Heart right ventricle (tissue), 16 donors: ENCODE measurements around the gene FA2H. TPM values are rescaled to one million over a fixed set of nuclear protein-coding genes. Genes with fewer than 3 reads are reported as not detected.
"Not testable (repeated sequence)": the region's sequence is repeated elsewhere in the genome, so short reads cannot be mapped to it uniquely, and the experiment has no call there.

Experiments
- ATAC-seq, 8 donors: fragments of 200-7000 bp; cut with Tn5 transposase; one replicate each; pipeline ENCODE4 v1.9.1; 2020; ENCODE audit warnings: mild to moderate bottlenecking in 8 of 8, moderate library complexity in 8 of 8, moderate number of reproducible peaks in 1 of 8
- DNase-seq, 2 donors: peaks; one replicate each; pipeline ENCODE4 v3.0.0-alpha.2; 2020
- H3K27ac ChIP-seq, 10 donors: fragments of 200-600 bp; sonication (generic) in 2 of 10; one replicate each; pipeline versions ENCODE4 v1.5.0 to v1.8.0; 2020 to 2022; ENCODE audit warnings: mild to moderate bottlenecking in 3 of 10
- H3K27me3 ChIP-seq, 7 donors: fragments of 200-600 bp; one replicate each; pipeline ENCODE4 v1.8.0; 2021 to 2022; ENCODE audit warnings: mild to moderate bottlenecking in 2 of 7
- H3K36me3 ChIP-seq, 9 donors: fragments of 200-600 bp; sonication (generic) in 1 of 9; one replicate each; pipeline versions ENCODE4 v1.5.0 to v1.8.0; 2020 to 2022; ENCODE audit warnings: mild to moderate bottlenecking in 2 of 9
- H3K4me1 ChIP-seq, 9 donors: fragments of 200-600 bp; sonication (generic) in 1 of 9; one replicate each; pipeline versions ENCODE4 v1.5.0 to v1.8.0; 2020 to 2022; ENCODE audit warnings: mild to moderate bottlenecking in 4 of 9
- H3K4me3 ChIP-seq, 10 donors: fragments of 200-600 bp; sonication (generic) in 2 of 10; one replicate each; pipeline versions ENCODE4 v1.5.0 to v1.8.0; 2020 to 2022; ENCODE audit warnings: mild to moderate bottlenecking in 7 of 10, moderate library complexity in 2 of 10
- H3K9me3 ChIP-seq, 11 donors: fragments of 200-600 bp in 10 of 11; sonication (generic) in 2 of 11; one replicate each; pipeline versions ENCODE4 v1.5.0 to v1.8.0; 2013 to 2022; ENCODE audit warnings: mild to moderate bottlenecking in 2 of 11, control low read depth in 1 of 11, moderate library complexity in 1 of 11
- CTCF ChIP-seq, 9 donors: fragments of 200-600 bp; sonication (generic) in 2 of 9; IDR thresholded peaks; one replicate each; pipeline versions ENCODE4 v1.5.0 to v1.8.0; 2021 to 2022; ENCODE audit warnings: antibody characterized with exemption in 9 of 9, mild to moderate bottlenecking in 5 of 9, moderate library complexity in 1 of 9
- WGBS, 2 donors: extraction: QIAGEN DNeasy Blood & Tissue Kit; methylation state at CpG; one replicate each; pipeline ENCODE4 v1.1.7; 2013; ENCODE audit warnings: inconsistent platforms in 1 of 2; 5-methylcytosine and 5-hydroxymethylcytosine counted together
- intact Hi-C, 10 donors: fragments of 100-400 bp; cut with DNase I; formaldehyde crosslinking; loops; one replicate each; pipeline versions ENCODE4 v1.11.1 to v1.14.2; 2022
- polyA plus RNA-seq, 2 donors: library from polyadenylated mRNA; stranded (reverse); fragments of 200-250 nt; gene quantifications; one replicate each; pipeline ENCODE4 v1.2.3, GENCODE V29; 2013
- total RNA-seq, 10 donors: library from RNA; stranded (reverse); fragmentation: NEBNext Ultra II Directional in 3 of 10; extraction: Animal tissue kit (Norgen Biotek cat#: 25700) in 3 of 10; gene quantifications; one replicate each; pipeline versions ENCODE4 v1.2.1 to v1.2.4, GENCODE V29; 2021 to 2023
- donor health status: Arrhythmogenic right ventricular cardiomyopathy.
- donor health status: ischemic (EF 13 %, LVEDD 7.1; RV severe dilation, severe dysfunction).
- donor health status: healthy with polysubstance abuse.
- donor health status: DM: no; HTN: yes; CAD: no.
- donor health status: DM: no; HTN: no; CAD: no.
- donor health status: ischemic (EF 25% LVEDD 6.9; RV normal size, moderate dysfunction).
- donor health status: ischemic (EF 25% LVEDD 5.7; RV mildly dilated, moderate dysfunction).
- donor health status: healthy.
- donor health status: DM: yes; HTN: yes; CAD: no.
- donor health status: Ischemic cardiomyopathy.
- donor health status: ischemic (EF 35%, LVEDD 5.7; RV mildly dilated, moderate dysfunction).
- donor health status: nonischemic (EF 11% LVEDD 7.7; RV severe dilation, severe dysfunction).
- donor health status: DM: yes; HTN: yes; CAD: no.
- donor health status: PGD.
- donor health status: ischemic (EF 29% LVEDD 5.4; RV normal size, mild dysfunction).
- donor health status: nonischemic (EF 23%, LVEDD 6.1; RV moderate dilation, normal function).

FA2H gene
- total and polyA plus RNA-seq, 12 donors = 0.04 to 0.41 (median 0.15) TPM; not detected in 9

DNA sequence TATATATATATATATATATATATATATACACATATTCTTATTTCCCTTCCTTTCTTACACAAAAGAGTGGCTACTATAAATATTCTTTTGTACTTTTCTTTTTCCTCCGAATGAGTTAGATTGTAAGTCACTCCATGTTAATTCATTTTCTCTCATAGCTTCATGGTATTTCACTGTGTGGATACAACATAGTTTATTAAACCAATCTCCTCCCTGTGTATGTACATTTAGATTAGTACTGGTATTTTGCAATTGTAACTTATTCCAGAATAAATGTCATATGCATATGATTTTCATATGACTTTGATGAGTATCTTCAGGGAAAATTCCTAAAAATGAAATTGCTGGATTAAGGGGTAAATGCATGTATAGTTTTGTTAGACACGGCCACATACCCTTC is 20.0 kb upstream of the FA2H start:
- H3K36me3 ChIP-seq = no peaks in the 10 kb centered on the region
- ATAC-seq (no peak), DNase-seq (no peak)
- peaks cover 0 to 14% (median 0%) of the 10 kb centered on the region in 11 donors for H3K9me3 ChIP-seq
- no peaks in the 10 kb centered on the region for H3K4me1 ChIP-seq
- intact Hi-C loops = no loop called here
- H3K27me3 ChIP-seq = peaks cover 0 to 45% (median 7%) of the 10 kb centered on the region in 7 donors
- no peak overlapping the region for H3K4me3 ChIP-seq
- WGBS, 2 donors = 36 to 79% methylated on average over 2 of the region's 2 CpGs
- H3K27ac ChIP-seq = no peak overlapping the region
- TF ChIP-seq CTCF (IDR thresholded peaks at IDR 0.05) = no peak

GRCh38 chr16:74793571-74793970 is 19.0 kb upstream of the FA2H start:
- no peak overlapping the region for H3K4me3 ChIP-seq
- intact Hi-C loops = no loop called here
- H3K36me3 ChIP-seq = no peaks in the 10 kb centered on the region
- TF ChIP-seq CTCF (IDR thresholded peaks at IDR 0.05) = no peak
- ATAC-seq (no peak), DNase-seq (no peak)
- no peak overlapping the region for H3K27ac ChIP-seq
- 78 to 82% methylated on average over 2 of the region's 2 CpGs for WGBS, 2 donors
- peaks cover 0 to 43% (median 7%) of the 10 kb centered on the region in 7 donors for H3K27me3 ChIP-seq
- H3K4me1 ChIP-seq = no peaks in the 10 kb centered on the region
- H3K9me3 ChIP-seq = peaks cover 0 to 14% (median 0%) of the 10 kb centered on the region in 11 donors

- no peak for ATAC-seq
- H3K4me3 ChIP-seq = no peak overlapping the region
- intact Hi-C loops = no loop called here
- peaks cover 0 to 11% (median 0%) of the 10 kb centered on the region in 11 donors for H3K9me3 ChIP-seq
- no peaks in the 10 kb centered on the region for H3K36me3 ChIP-seq
- DNase-seq = no peak
- H3K4me1 ChIP-seq = no peaks in the 10 kb centered on the region
- peaks cover 0 to 54% (median 5%) of the 10 kb centered on the region in 7 donors for H3K27me3 ChIP-seq
- 88 to 92% methylated on average over 1 of the region's 1 CpG for WGBS, 2 donors
- no peak for TF ChIP-seq CTCF (IDR thresholded peaks at IDR 0.05)
- H3K27ac ChIP-seq = no peak overlapping the region
Measured at GRCh38 chr16:74792225-74792624, 17.6 kb upstream of the FA2H start.

DNA sequence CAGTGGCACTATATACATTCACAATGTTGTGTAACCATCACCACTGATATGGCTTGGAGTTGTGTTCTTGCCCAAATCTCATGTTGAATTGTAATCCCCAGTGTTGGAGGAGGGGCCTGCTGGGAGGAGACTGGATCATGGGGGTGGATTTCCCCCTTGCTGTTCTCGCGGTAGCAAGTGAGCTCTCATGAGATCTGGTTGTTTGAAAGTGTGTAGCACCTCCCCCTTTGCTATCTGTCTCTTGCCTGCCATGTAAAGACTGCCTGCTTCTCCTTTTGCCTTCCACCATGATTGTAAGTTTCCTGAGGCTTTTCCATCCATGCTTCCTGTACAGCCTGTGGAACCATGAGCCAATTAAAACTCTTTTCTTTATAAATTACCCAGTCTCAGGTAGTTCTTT is 17.1 kb upstream of the FA2H start:
- H3K4me3 ChIP-seq, H3K36me3 ChIP-seq, ATAC-seq, DNase-seq, H3K4me1 ChIP-seq, intact Hi-C loops, H3K27ac ChIP-seq: not testable (repeated sequence)
- 85 to 86% methylated on average over 2 of the region's 2 CpGs for WGBS, 2 donors
- H3K27me3 ChIP-seq = peaks cover 0 to 50% (median 4%) of the 10 kb centered on the region in 7 donors
- H3K9me3 ChIP-seq = peaks cover 0 to 11% (median 0%) of the 10 kb centered on the region in 11 donors

DNA sequence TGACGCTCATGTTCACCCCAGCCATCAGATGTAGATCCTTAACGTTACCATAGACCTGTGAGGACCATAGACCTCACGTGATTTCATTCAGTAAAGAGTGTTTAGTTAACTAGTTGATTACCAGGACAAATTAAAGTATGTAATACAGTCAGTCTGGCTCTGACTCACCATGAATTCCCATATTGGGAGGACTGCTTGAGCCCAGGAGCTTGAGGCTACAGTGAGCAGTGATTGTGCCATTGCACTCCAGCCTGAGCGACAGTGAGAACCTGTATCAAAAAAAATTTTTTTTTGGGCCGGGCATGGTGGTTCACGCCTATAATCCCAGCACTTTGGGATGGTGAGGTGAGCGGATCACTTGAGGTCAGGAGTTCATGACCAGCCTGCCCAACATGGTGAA is 13.5 kb upstream of the FA2H start:
- DNase-seq = no peak
- intact Hi-C loops = no loop called here
- ATAC-seq = no peak
- H3K9me3 ChIP-seq = peaks cover 0 to 11% (median 0%) of the 10 kb centered on the region in 11 donors
- TF ChIP-seq CTCF (IDR thresholded peaks at IDR 0.05) = no peak
- WGBS, 2 donors = 71% methylated on average over 7 of the region's 7 CpGs
- H3K4me1 ChIP-seq = no peaks in the 10 kb centered on the region
- no peaks in the 10 kb centered on the region for H3K36me3 ChIP-seq
- no peak overlapping the region for H3K27ac ChIP-seq
- H3K27me3 ChIP-seq = peaks cover 0 to 23% (median 0%) of the 10 kb centered on the region in 7 donors
- H3K4me3 ChIP-seq = no peak overlapping the region
